OCI-LY3 (cell line): ENCODE results near the gene TPCN1.

Experiments
- H2AFZ ChIP-seq: fragments of 200-600, 300-600 bp; shearing (Covaris generic); 2 replicates; pipeline ENCODE4 v1.6.0; 2014; ENCODE audit warnings: antibody characterized with exemption, low read depth, low read length
- H3K27ac ChIP-seq: fragments of 200-600, 300-600 bp; sonication (generic); 2 replicates; pipeline ENCODE4 v1.5.1; 2014; ENCODE audit warnings: mild to moderate bottlenecking, low read length, moderate library complexity, mixed read lengths
- H3K27me3 ChIP-seq: fragments of 200-600, 300-600 bp; sonication (generic); 2 replicates; pipeline ENCODE4 v1.6.1; 2014; ENCODE audit warnings: low read depth, low read length, mixed read lengths
- H3K36me3 ChIP-seq: fragments of 200-600, 300-600 bp; sonication (generic); replicated peaks from 2 replicates; pipeline ENCODE3; 2014; ENCODE audit warnings: low read depth, low read length, mixed read lengths
- H3K4me1 ChIP-seq: fragments of 300-600, 200-600 bp; sonication (generic); 2 replicates; pipeline ENCODE4 v1.6.1; 2014; ENCODE audit warnings: low read length, mixed read lengths
- H3K4me2 ChIP-seq: fragments of 200-600, 300-600 bp; sonication (generic); 2 replicates; pipeline ENCODE4 v1.6.1; 2014; ENCODE audit warnings: low read length, mixed read lengths
- H3K4me3 ChIP-seq: fragments of 300-600, 200-600 bp; sonication (generic); 2 replicates; pipeline ENCODE4 v1.5.1; 2014; ENCODE audit warnings: antibody characterized with exemption, mild to moderate bottlenecking, low read length, moderate library complexity
- H3K79me2 ChIP-seq: fragments of 300-600, 200-600 bp; shearing (Covaris generic); 2 replicates; pipeline ENCODE4 v1.6.1; 2014; ENCODE audit warnings: mild to moderate bottlenecking, low read length, mixed read lengths
- H3K9ac ChIP-seq: fragments of 300-600, 200-600 bp; shearing (Covaris generic); 2 replicates; pipeline ENCODE4 v1.6.0; 2014; ENCODE audit warnings: mild to moderate bottlenecking, low read length, moderate library complexity
- H3K9me3 ChIP-seq: fragments of 200-600, 300-600 bp; shearing (Covaris generic); 2 replicates; pipeline ENCODE4 v1.6.1; 2014; ENCODE audit warnings: low read length, mixed read lengths; ENCODE audit not compliant: insufficient read depth
- H4K20me1 ChIP-seq: fragments of 200-600, 300-600 bp; sonication (generic); 2 replicates; pipeline ENCODE4 v1.6.1; 2016; ENCODE audit warnings: low read length, mixed read lengths; ENCODE audit not compliant: insufficient read depth
- EZH2phosphoT487 ChIP-seq: fragments of 200-600 bp; shearing (Covaris generic); IDR thresholded peaks from 2 replicates; pipeline ENCODE4 v1.6.1; 2018; ENCODE audit warnings: antibody characterized with exemption, mixed run types, low read depth
- TF ChIP-seq, protein P1 (sequence below): fragments of 200-600, 300-600 bp; sonication (generic); IDR thresholded peaks from 2 replicates; pipeline ENCODE4 v1.5.1; 2014; ENCODE audit warnings: antibody characterized with exemption, low read length, low read depth

Gene TPCN1

DNA sequence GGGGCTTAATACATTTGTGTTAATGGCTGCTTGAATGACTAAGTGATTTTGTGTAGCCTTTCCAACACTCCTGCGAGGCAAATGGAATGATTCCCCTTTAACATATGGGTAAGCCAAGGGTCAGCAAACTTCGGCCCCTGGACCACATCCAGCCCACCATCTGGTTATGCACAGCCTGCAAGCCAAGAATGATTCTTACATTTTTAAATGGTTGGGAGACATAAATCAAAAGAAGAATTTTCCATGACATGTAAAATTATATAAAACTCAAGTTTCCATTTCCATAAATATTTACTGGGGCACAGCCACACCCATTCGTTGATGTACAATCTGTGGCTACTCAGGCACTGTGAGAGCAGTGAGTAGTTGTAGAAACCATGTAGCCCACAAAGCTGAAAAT is 104.7 kb downstream of the TPCN1 start:
- H2AFZ ChIP-seq, result no peak overlapping the region
- no peak overlapping the region for H3K9ac ChIP-seq

DNA sequence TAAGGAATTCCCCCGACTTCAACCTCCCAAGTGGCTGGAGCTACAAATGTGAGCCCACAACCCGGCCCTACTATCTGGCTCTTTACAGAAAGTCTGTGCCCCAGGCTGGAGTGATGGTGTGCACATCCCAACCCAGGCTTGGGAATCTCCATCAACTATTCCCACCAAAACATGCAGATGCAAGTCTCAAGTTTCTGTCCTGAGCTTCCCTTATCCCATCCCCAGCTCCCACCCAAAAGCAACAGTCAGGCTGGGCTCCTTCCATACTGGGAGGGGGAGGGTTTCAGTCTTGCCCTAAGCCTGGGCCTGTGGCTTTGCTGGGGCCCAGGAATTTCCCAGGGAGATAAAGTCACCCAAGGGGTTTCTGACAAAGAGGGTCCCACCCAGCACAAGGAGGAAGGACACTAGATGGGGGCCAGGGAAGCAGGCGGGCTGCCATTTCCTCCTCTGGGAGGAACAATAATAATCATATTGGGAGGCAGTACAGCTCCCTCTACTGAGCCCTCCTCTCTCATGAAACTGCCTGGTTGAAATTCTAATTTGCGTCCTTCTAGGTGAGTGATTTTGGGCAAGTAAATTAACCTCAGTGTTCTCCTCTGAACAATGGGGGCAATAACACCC is 105.6 kb downstream of the TPCN1 start:
- Histone ChIP-seq H4K20me1 (no peaks in the 10 kb centered on the region), H2AFZ (no peak overlapping the region), H3K4me2 (no peak overlapping the region), H3K4me3 (no peak overlapping the region), H3K4me1 (no peaks in the 10 kb centered on the region), H3K79me2 (no peaks in the 10 kb centered on the region), H3K36me3 (no peaks in the 10 kb centered on the region), H3K9ac (no peak overlapping the region), H3K27me3 (no peaks in the 10 kb centered on the region), H3K9me3 (no peaks in the 10 kb centered on the region), H3K27ac (no peak overlapping the region)
- no peak for TF ChIP-seq EZH2phosphoT487
- TF ChIP-seq, protein P1, sequence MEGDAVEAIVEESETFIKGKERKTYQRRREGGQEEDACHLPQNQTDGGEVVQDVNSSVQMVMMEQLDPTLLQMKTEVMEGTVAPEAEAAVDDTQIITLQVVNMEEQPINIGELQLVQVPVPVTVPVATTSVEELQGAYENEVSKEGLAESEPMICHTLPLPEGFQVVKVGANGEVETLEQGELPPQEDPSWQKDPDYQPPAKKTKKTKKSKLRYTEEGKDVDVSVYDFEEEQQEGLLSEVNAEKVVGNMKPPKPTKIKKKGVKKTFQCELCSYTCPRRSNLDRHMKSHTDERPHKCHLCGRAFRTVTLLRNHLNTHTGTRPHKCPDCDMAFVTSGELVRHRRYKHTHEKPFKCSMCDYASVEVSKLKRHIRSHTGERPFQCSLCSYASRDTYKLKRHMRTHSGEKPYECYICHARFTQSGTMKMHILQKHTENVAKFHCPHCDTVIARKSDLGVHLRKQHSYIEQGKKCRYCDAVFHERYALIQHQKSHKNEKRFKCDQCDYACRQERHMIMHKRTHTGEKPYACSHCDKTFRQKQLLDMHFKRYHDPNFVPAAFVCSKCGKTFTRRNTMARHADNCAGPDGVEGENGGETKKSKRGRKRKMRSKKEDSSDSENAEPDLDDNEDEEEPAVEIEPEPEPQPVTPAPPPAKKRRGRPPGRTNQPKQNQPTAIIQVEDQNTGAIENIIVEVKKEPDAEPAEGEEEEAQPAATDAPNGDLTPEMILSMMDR, result no peak

More for the DNA sequence above, 104.7 kb downstream of the TPCN1 start:
- H3K27me3 ChIP-seq, result no peaks in the 10 kb centered on the region
- no peak overlapping the region for H3K27ac ChIP-seq
- H3K79me2 ChIP-seq, result no peaks in the 10 kb centered on the region
- H3K4me3 ChIP-seq, result no peak overlapping the region
- H3K4me2 ChIP-seq, result no peak overlapping the region
- H3K36me3 ChIP-seq, result no peaks in the 10 kb centered on the region
- no peak for TF ChIP-seq EZH2phosphoT487
- TF ChIP-seq, protein P1, result no peak
- H3K9me3 ChIP-seq, result no peaks in the 10 kb centered on the region
- H4K20me1 ChIP-seq, result no peaks in the 10 kb centered on the region
- no peaks in the 10 kb centered on the region for H3K4me1 ChIP-seq

DNA sequence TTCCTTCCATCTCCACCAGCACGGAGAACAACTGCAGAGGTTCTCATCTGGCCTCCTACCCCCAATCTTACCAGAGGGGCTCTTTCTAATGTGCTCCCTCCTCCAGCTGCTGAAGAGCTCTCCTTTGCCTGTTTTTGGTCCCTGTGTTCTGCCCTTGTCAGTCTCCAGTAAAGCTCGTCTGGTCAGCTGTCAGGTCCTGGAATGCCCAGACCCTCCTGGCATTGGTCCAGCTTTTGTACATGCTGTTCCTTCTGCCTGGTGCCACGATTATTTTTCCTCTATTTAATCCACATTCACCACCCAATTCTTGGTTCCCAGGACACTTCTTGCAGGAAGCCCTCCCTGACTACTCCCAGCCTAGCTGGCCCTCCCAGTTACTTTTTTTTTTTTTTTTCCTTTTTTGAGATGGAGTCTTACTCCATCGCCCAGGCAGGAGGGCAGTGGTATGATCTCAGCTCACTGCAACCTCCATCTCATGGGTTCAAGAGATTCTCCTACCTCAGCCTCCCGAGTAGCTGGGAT is 107.2 kb downstream of the TPCN1 start:
- H3K9me3 ChIP-seq, result no peaks in the 10 kb centered on the region
- H3K27ac ChIP-seq, result no peak overlapping the region
- H3K36me3 ChIP-seq, result no peaks in the 10 kb centered on the region
- H3K27me3 ChIP-seq, result no peaks in the 10 kb centered on the region
- no peaks in the 10 kb centered on the region for H4K20me1 ChIP-seq
- H3K4me1 ChIP-seq, result no peaks in the 10 kb centered on the region
- no peak overlapping the region for H3K4me2 ChIP-seq
- no peak overlapping the region for H3K9ac ChIP-seq
- no peak overlapping the region for H2AFZ ChIP-seq
- TF ChIP-seq EZH2phosphoT487, result no peak
- TF ChIP-seq, protein P1, result no peak
- no peak overlapping the region for H3K4me3 ChIP-seq
- H3K79me2 ChIP-seq, result no peaks in the 10 kb centered on the region

DNA sequence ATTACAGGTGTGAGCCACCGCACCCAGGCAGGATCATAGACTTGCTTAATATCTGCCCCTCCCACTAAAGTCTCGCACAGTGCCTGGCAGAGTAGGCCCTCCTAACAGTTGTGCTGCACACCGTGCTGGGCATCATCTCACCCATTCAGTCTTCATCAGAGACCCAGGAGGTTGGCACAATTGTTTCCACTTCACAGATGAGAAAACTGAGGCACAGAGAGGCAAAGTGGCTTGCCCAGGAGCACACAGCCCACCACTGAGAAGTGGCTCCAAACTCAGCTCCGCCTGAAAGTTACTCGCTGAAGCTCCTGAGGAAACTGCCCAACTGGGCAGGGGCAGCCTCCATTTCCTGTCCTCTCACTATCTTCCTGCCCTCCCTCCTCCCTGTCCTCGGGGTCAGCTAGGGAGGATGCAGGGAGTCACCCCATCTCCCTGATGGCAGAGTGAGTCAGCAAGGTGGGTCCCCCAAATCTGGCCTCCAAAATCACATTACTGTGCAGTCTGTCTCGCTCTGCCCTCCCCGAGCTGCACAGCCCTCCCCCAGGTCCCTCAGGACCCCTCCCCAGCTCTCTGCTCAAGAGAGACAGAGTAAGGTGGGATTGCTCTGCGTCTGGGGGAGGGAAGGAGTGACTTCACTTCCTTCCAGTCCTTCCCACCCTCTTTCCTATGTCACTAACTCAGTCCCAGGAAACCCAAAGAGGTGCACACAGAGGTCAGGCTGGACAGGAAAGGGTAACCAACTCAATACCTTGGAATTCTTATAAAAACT is 107.9 kb downstream of the TPCN1 start:
- no peak overlapping the region for H3K9ac ChIP-seq
- no peaks in the 10 kb centered on the region for H3K9me3 ChIP-seq
- TF ChIP-seq EZH2phosphoT487, result no peak
- TF ChIP-seq, protein P1, result no peak
- no peak overlapping the region for H3K4me2 ChIP-seq
- H2AFZ ChIP-seq, result no peak overlapping the region
- peaks cover 3% of the 10 kb centered on the region for H3K27me3 ChIP-seq
- H3K27ac ChIP-seq, result no peak overlapping the region
- H3K4me1 ChIP-seq, result peaks cover 3% of the 10 kb centered on the region; the same call in 1 of the 2 replicates
- H3K79me2 ChIP-seq, result no peaks in the 10 kb centered on the region
- no peak overlapping the region for H3K4me3 ChIP-seq
- no peaks in the 10 kb centered on the region for H4K20me1 ChIP-seq
- H3K36me3 ChIP-seq, result no peaks in the 10 kb centered on the region
